Kidney (tissue), 14 donors: Measurements from ENCODE around the gene MARK1. TPM values are rescaled to one million over a fixed set of nuclear protein-coding genes. Genes with fewer than 3 reads are reported as not detected.
A peak's percentile ranks its signal among the peaks of the same experiment; 100 is the strongest.

Source experiments
- DNase-seq, 5 donors: peaks; one replicate each; pipeline ENCODE4 v3.0.0-alpha.2; 2013 to 2020
- FAIRE-seq: peaks from 2 replicates; lab custom pipeline; 2012; peaks lifted over from hg19 to GRCh38; lab: Jason Lieb, UNC
- H3K27ac ChIP-seq, 2 donors: one replicate each; pipeline ENCODE4 v1.7.0; 2013; ENCODE audit warnings: low read depth in 2 of 2, low read length in 2 of 2, inconsistent platforms in 1 of 2
- H3K27me3 ChIP-seq: one replicate; pipeline ENCODE4 v1.7.1; 2013; ENCODE audit warnings: low read length, inconsistent platforms; ENCODE audit not compliant: control insufficient read depth, insufficient read depth
- H3K36me3 ChIP-seq, 3 donors: one replicate each; pipeline versions ENCODE4 v1.7.0 to v1.7.1; 2013; ENCODE audit warnings: low read length in 3 of 3, control low read depth in 1 of 3, inconsistent platforms in 1 of 3; ENCODE audit not compliant: insufficient read depth in 3 of 3, control insufficient read depth in 2 of 3
- H3K4me1 ChIP-seq, 3 donors: one replicate each; pipeline versions ENCODE4 v1.7.0 to v1.7.1; 2013; ENCODE audit warnings: low read length in 3 of 3, inconsistent platforms in 1 of 3, low read depth in 1 of 3; ENCODE audit not compliant: control insufficient read depth in 2 of 3, insufficient read depth in 2 of 3
- H3K4me3 ChIP-seq, 3 donors: one replicate each; pipeline versions ENCODE4 v1.7.0 to v1.8.1; 2013; ENCODE audit warnings: low read length in 3 of 3, control low read depth in 1 of 3, inconsistent platforms in 1 of 3
- H3K9ac ChIP-seq, 3 donors: one replicate each; pipeline versions ENCODE4 v1.7.0 to v1.7.1; 2013; ENCODE audit warnings: low read length in 3 of 3, control low read depth in 1 of 3, inconsistent platforms in 1 of 3
- H3K9me3 ChIP-seq, 3 donors: one replicate each; pipeline versions ENCODE4 v1.7.0 to v1.7.1; 2013; ENCODE audit warnings: low read length in 3 of 3, control low read depth in 1 of 3, inconsistent platforms in 1 of 3; ENCODE audit not compliant: control insufficient read depth in 2 of 3, insufficient read depth in 1 of 3
- intact Hi-C: fragments of 100-400 bp; cut with DNase I; formaldehyde crosslinking; loops from one replicate; pipeline ENCODE4 v1.11.1; 2022
- polyA plus RNA-seq: library from polyadenylated mRNA; stranded (reverse); fragments of 350-450 nt; fragmentation: Illumina TruSeq; extraction: RNeasy Lipid Tissue Mini Kit (QIAGEN cat#74804); gene quantifications from one replicate; pipeline ENCODE4 v1.2.3, GENCODE V29; 2014; ENCODE audit warnings: low read depth, low replicate concordance; ENCODE audit not compliant: insufficient read depth
- total RNA-seq: library from RNA; stranded (reverse); fragmentation: NEBNext Ultra II Directional; extraction: Animal tissue kit (Norgen Biotek cat#: 25700); gene quantifications from one replicate; pipeline ENCODE4 v1.2.1, GENCODE V29; 2021
- TF ChIP-seq, protein P1 (sequence below): IDR thresholded peaks from 3 replicates; pipeline ENCODE4 v1.5.1; 2012; ENCODE audit warnings: mild to moderate bottlenecking, moderate library complexity, borderline replicate concordance; ENCODE audit not compliant: insufficient read depth; ENCODE audit errors: extremely low read depth
- donor health status: control.
- donor health status: control.
- donor health status: control.
- donor health status: control.
- donor health status: control.
- donor health status: DM: yes; HTN: yes; CAD: no.
- donor health status: Normal renal cell carcinoma (clear cell type).

MARK1 gene
- total and polyA plus RNA-seq, 2 donors from 2014 or later, result 2.6 to 5.3 TPM

DNA sequence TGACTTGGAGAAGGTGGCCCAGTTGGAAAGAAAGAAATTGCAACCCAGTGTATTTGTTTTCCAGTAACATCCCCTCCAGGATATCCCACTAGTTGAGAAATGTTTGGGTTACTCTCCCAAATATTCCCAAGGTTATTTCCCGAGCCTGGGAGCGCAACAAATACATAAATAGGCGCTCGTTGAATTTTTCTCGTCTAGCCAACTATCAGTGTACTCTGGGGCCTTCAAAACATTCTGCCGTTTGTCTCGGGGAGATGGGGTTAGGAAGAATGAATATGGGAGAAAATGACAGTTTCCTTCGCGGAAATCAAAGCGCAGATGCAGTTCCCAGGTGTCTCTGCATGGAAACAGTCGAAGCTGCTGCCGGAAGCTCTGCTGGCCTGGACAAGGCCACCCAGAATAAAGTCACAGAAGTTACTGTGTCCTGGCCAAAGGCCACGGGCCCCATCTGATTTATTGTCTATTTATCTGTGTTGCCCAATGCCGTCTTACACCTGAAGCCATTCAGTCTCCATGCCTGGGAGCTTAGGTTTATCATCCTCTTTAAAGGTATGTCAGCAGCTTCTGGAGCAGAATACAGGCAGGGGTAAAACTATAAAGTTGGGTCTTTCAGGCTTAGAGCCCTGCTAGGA is 163.2 kb downstream of the MARK1 start:
- Histone ChIP-seq H3K9me3 (no peaks in the 10 kb centered on the region), H3K4me1 (peaks cover 0 to 5% (median 5%) of the 10 kb centered on the region in 3 donors), H3K27ac (no peak overlapping the region), H3K27me3 (no peaks in the 10 kb centered on the region), H3K9ac (peak overlapping the region in 2 of 3 donors; percentile 3 to 77), H3K4me3 (peak overlapping the region; percentile 31 to 80 (median 77)), H3K36me3 (no peaks in the 10 kb centered on the region)
- FAIRE-seq, result no peak
- TF ChIP-seq, protein P1, sequence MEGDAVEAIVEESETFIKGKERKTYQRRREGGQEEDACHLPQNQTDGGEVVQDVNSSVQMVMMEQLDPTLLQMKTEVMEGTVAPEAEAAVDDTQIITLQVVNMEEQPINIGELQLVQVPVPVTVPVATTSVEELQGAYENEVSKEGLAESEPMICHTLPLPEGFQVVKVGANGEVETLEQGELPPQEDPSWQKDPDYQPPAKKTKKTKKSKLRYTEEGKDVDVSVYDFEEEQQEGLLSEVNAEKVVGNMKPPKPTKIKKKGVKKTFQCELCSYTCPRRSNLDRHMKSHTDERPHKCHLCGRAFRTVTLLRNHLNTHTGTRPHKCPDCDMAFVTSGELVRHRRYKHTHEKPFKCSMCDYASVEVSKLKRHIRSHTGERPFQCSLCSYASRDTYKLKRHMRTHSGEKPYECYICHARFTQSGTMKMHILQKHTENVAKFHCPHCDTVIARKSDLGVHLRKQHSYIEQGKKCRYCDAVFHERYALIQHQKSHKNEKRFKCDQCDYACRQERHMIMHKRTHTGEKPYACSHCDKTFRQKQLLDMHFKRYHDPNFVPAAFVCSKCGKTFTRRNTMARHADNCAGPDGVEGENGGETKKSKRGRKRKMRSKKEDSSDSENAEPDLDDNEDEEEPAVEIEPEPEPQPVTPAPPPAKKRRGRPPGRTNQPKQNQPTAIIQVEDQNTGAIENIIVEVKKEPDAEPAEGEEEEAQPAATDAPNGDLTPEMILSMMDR, result no peak
- no peak for DNase-seq
- intact Hi-C loops, result no loop called here

DNA sequence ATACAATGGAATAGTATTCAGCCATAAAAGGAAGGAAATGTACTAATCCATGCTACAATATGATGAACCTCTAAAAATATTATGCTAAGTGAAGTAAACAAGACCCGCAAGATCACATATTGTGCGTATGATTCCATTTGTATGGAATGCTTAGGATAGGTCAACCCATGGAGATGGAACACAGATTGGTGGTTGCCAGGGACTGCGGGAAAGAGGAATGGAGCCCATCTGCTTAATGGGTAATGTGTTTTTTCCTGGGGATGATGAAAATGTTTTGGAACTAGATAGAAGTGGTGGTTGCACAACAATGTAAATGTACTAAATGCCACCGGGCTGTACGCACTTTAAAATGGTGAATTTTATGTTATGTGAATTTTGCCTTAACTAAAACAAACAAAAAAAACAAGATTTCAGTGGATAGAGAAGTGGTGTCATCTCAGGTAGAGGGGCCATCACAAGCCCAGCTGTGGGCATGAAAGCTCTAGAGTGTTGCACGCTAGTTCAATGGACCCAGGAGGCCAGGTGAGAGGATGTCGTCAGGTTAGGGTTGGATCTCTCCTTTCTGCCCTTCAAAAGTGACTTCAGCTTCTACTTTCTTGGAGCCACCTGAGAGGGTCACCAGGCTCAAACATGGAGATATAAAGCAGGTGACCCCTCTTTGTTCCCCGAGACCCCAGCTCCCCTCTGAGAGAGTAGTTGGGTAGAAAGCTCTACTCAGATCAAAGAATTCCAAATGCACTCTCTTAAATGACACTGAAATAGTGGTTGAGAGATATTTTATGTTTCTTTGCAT is 164.7 kb downstream of the MARK1 start:
- Histone ChIP-seq H3K27ac (no peak overlapping the region), H3K4me1 (peaks cover 0 to 11% (median 5%) of the 10 kb centered on the region in 3 donors), H3K36me3 (no peaks in the 10 kb centered on the region), H3K9ac (no peak overlapping the region), H3K4me3 (peak overlapping the region in 1 of 3 donors; percentile 80), H3K27me3 (no peaks in the 10 kb centered on the region), H3K9me3 (no peaks in the 10 kb centered on the region)
- intact Hi-C loops, result no loop called here
- FAIRE-seq, result no peak
- DNase-seq, result no peak
- TF ChIP-seq, protein P1, result no peak

DNA sequence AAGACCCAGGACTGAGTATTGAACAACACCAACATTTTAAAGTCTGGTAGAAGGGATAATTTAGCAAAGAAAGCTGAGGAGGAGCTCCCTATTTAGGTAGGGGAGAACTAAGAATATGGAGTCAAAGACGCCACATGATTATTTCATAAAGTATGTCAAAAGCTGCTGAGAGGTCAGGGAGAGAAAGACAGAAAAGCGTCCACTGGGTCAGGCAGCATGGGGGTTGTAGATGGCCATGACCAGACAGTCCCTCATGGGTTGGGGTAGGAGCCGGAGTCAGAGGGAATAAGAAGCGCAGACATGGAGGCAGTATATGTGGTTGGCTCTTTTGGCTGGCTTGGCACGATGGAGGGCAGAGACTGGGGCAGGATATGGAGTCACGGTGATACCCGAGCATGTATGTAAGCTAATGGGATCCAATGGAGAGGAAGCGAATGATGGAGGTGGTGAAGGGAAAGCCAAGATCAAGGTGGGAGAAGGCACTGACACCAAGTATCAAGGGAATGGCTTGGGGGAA is 167.0 kb downstream of the MARK1 start:
- intact Hi-C loops, result no loop called here
- H3K4me3 ChIP-seq, result no peak overlapping the region
- DNase-seq, result no peak
- no peak for FAIRE-seq
- H3K27ac ChIP-seq, result no peak overlapping the region
- no peaks in the 10 kb centered on the region for H3K9me3 ChIP-seq
- TF ChIP-seq, protein P1, result no peak
- H3K27me3 ChIP-seq, result no peaks in the 10 kb centered on the region
- H3K4me1 ChIP-seq, result peaks cover 0 to 19% (median 16%) of the 10 kb centered on the region in 3 donors
- H3K36me3 ChIP-seq, result peaks cover 0 to 5% (median 0%) of the 10 kb centered on the region in 3 donors
- no peak overlapping the region for H3K9ac ChIP-seq
